IMR-90 (cell line): ENCODE data around the gene SEPHS1. TPM values are rescaled to one million over a fixed set of nuclear protein-coding genes. Genes with fewer than 3 reads are reported as not detected.

Experiments used
- ATAC-seq: fragments of 200-7000 bp; cut with Tn5 transposase; 2 replicates; pipeline ENCODE4 v1.9.1; 2020; ENCODE audit warnings: low read depth, mild to moderate bottlenecking, moderate library complexity
- BruUV-seq: library from RNA; stranded (reverse); fragments of 400-500 nt; replicated peaks from 2 replicates; lab custom pipeline; 2021; lab: Mats Ljungman, UMichigan
- CTCF ChIA-PET: fragments of 300-600 bp; formaldehyde crosslinking; extraction: SDS; loops from one replicate; lab custom pipeline; 2021; ENCODE audit warnings: antibody characterized with exemption; lab: Yijun Ruan, JAX
- POLR2A ChIA-PET: fragments of 300-600 bp; sonication (Branson Sonifier 250); formaldehyde crosslinking; loops from one replicate; lab custom pipeline; 2022; ENCODE audit warnings: antibody characterized with exemption; ENCODE audit not compliant: unreplicated experiment; lab: Charles Lee
- DNase-seq: peaks from one replicate; pipeline ENCODE4 v3.0.0; 2013
- H2AFZ ChIP-seq: replicated peaks from 2 replicates; pipeline ENCODE3; 2013; ENCODE audit warnings: low read length, mild to moderate bottlenecking; ENCODE audit not compliant: poor library complexity
- H2AK5ac ChIP-seq: 2 replicates; pipeline ENCODE4 v1.6.1; 2013; ENCODE audit warnings: low read depth, low read length, inconsistent platforms
- H2AK9ac ChIP-seq: replicated peaks from 2 replicates; pipeline ENCODE3; 2013; ENCODE audit warnings: mild to moderate bottlenecking, low read depth, low read length, moderate library complexity; ENCODE audit not compliant: poor library complexity
- H2BK120ac ChIP-seq: 2 replicates; pipeline ENCODE4 v1.6.1; 2013; ENCODE audit warnings: low read depth, low read length, inconsistent platforms
- H2BK15ac ChIP-seq: 3 replicates; pipeline ENCODE4 v1.6.1; 2013; ENCODE audit warnings: low read depth, low read length, inconsistent platforms
- H2BK20ac ChIP-seq: 2 replicates; pipeline ENCODE4 v1.6.1; 2013; ENCODE audit warnings: low read depth, mild to moderate bottlenecking, inconsistent platforms, low read length, moderate library complexity
- H2BK5ac ChIP-seq: 2 replicates; pipeline ENCODE4 v1.6.1; 2013; ENCODE audit warnings: mild to moderate bottlenecking, low read depth, low read length, inconsistent platforms; ENCODE audit not compliant: poor library complexity, severe bottlenecking
- H3K14ac ChIP-seq: replicated peaks from 2 replicates; pipeline ENCODE4 v1.6.1; 2013; ENCODE audit warnings: low read depth, low read length, inconsistent platforms
- H3K18ac ChIP-seq: 2 replicates; pipeline ENCODE4 v1.6.1; 2013; ENCODE audit warnings: low read depth, low read length, control low read depth
- H3K23ac ChIP-seq: 2 replicates; pipeline ENCODE4 v1.6.1; 2013; ENCODE audit warnings: low read depth, low read length, inconsistent platforms
- H3K27ac ChIP-seq: 2 replicates; pipeline ENCODE4 v1.5.1; 2013; ENCODE audit warnings: mild to moderate bottlenecking, control low read depth, low read length; ENCODE audit not compliant: insufficient read depth
- H3K27me3 ChIP-seq: 2 replicates; pipeline ENCODE4 v1.6.1; 2013; ENCODE audit warnings: low read length; ENCODE audit not compliant: control insufficient read depth, insufficient read depth
- H3K36me3 ChIP-seq: 2 replicates; pipeline ENCODE4 v1.6.1; 2013; ENCODE audit warnings: low read length, mixed read lengths; ENCODE audit not compliant: control insufficient read depth, insufficient read depth
- H3K4ac ChIP-seq: 2 replicates; pipeline ENCODE4 v1.6.1; 2013; ENCODE audit warnings: low read depth, low read length, inconsistent platforms
- H3K4me1 ChIP-seq: 2 replicates; pipeline ENCODE4 v1.6.1; 2013; ENCODE audit warnings: low read length, mixed read lengths; ENCODE audit not compliant: control insufficient read depth, insufficient read depth
- H3K4me2 ChIP-seq: 2 replicates; pipeline ENCODE4 v1.6.1; 2013; ENCODE audit warnings: low read depth, mild to moderate bottlenecking, control low read depth, low read length, moderate library complexity
- H3K4me3 ChIP-seq: 2 replicates; pipeline ENCODE4 v1.5.1; 2013; ENCODE audit warnings: low read depth, mild to moderate bottlenecking, control low read depth, low read length, moderate library complexity; ENCODE audit not compliant: insufficient read depth
- H3K56ac ChIP-seq: 2 replicates; pipeline ENCODE4 v1.6.1; 2013; ENCODE audit warnings: low read length, inconsistent platforms; ENCODE audit not compliant: insufficient read depth; ENCODE audit errors: extremely low read depth
- H3K79me1 ChIP-seq, 2 experiments: 2 replicates each; pipeline ENCODE4 v1.6.1; 2013; ENCODE audit warnings: low read length in 2 of 2, inconsistent platforms in 1 of 2, low read depth in 1 of 2
- H3K9ac ChIP-seq: 2 replicates; pipeline ENCODE4 v1.6.1; 2013; ENCODE audit warnings: low read depth, low read length, control low read depth
- H3K9me1 ChIP-seq: 2 replicates; pipeline ENCODE4 v1.6.1; 2013; ENCODE audit warnings: low read length, inconsistent platforms; ENCODE audit not compliant: insufficient read depth
- H3K9me3 ChIP-seq: 2 replicates; pipeline ENCODE4 v1.6.1; 2013; ENCODE audit warnings: low read length; ENCODE audit not compliant: control insufficient read depth, insufficient read depth
- H4K20me1 ChIP-seq: 2 replicates; pipeline ENCODE4 v1.6.1; 2013; ENCODE audit warnings: low read length, inconsistent platforms; ENCODE audit not compliant: insufficient read depth
- H4K5ac ChIP-seq: 2 replicates; pipeline ENCODE4 v1.6.1; 2013; ENCODE audit warnings: mild to moderate bottlenecking, low read depth, low read length, control low read depth
- H4K8ac ChIP-seq, 2 experiments: 2 replicates each; pipeline ENCODE4 v1.6.1; 2013; ENCODE audit warnings: low read depth in 2 of 2, low read length in 2 of 2, control low read depth in 1 of 2, inconsistent platforms in 1 of 2
- H4K91ac ChIP-seq: 2 replicates; pipeline ENCODE4 v1.6.1; 2013; ENCODE audit warnings: low read depth, low read length, inconsistent platforms; ENCODE audit not compliant: insufficient read depth
- BHLHE40 ChIP-seq: fragments of 150-350 bp; IDR thresholded peaks from 2 replicates; pipeline ENCODE4 v1.6.1; 2016; ENCODE audit warnings: mild to moderate bottlenecking, low read depth, low read length
- CEBPB ChIP-seq: IDR thresholded peaks from 2 replicates; pipeline ENCODE4 v1.6.1; 2012; ENCODE audit warnings: low read depth, low read length, improper control_type of control experiment
- CHD1 ChIP-seq: IDR thresholded peaks from 2 replicates; pipeline ENCODE4 v1.6.1; 2012; ENCODE audit warnings: low read depth, low read length, improper control_type of control experiment
- FOS ChIP-seq: fragments of 150-350 bp; IDR thresholded peaks from 2 replicates; pipeline ENCODE4 v1.6.1; 2016; ENCODE audit warnings: low read depth, low read length
- MAFK ChIP-seq: IDR thresholded peaks from 2 replicates; pipeline ENCODE4 v1.6.1; 2012; ENCODE audit warnings: low read depth, low read length, improper control_type of control experiment
- MAZ ChIP-seq: IDR thresholded peaks from 2 replicates; pipeline ENCODE4 v1.6.1; 2012; ENCODE audit warnings: low read depth, mild to moderate bottlenecking, low read length, improper control_type of control experiment, moderate library complexity, borderline replicate concordance
- MXI1 ChIP-seq: IDR thresholded peaks from 2 replicates; pipeline ENCODE4 v1.6.1; 2012; ENCODE audit warnings: low read depth, mild to moderate bottlenecking, low read length, moderate library complexity, borderline replicate concordance
- NFE2L2 ChIP-seq: fragments of 150-350 bp; IDR thresholded peaks from 2 replicates; pipeline ENCODE4 v1.6.1; 2016; ENCODE audit warnings: low read depth, mild to moderate bottlenecking, low read length
- POLR2A ChIP-seq: IDR thresholded peaks from 2 replicates; pipeline ENCODE4 v1.6.1; 2012; ENCODE audit warnings: mild to moderate bottlenecking, low read depth, low read length
- RAD21 ChIP-seq: IDR thresholded peaks from 2 replicates; pipeline ENCODE4 v1.6.1; 2012; ENCODE audit warnings: low read length, improper control_type of control experiment
- RCOR1 ChIP-seq: IDR thresholded peaks from 2 replicates; pipeline ENCODE4 v1.6.1; 2012; ENCODE audit warnings: mild to moderate bottlenecking, low read length, improper control_type of control experiment; ENCODE audit not compliant: insufficient replicate concordance
- RFX5 ChIP-seq: IDR thresholded peaks from 2 replicates; pipeline ENCODE4 v1.8.0; 2012; ENCODE audit warnings: low read depth, mild to moderate bottlenecking, low read length, moderate library complexity
- SMC3 ChIP-seq: fragments of 150-350 bp; IDR thresholded peaks from 2 replicates; pipeline ENCODE4 v1.6.1; 2016; ENCODE audit warnings: low read depth, mild to moderate bottlenecking, antibody characterized with exemption, low read length, moderate library complexity
- WGBS, 2 experiments: methylation state at CpG; one replicate each; pipeline versions ENCODE4 v1.1.5 to v1.1.7; 2013; ENCODE audit warnings: missing lambda C conversion rate in 2 of 2; ENCODE audit not compliant: insufficient read length in 1 of 2; ENCODE audit errors: extremely low coverage in 2 of 2; 5-methylcytosine and 5-hydroxymethylcytosine counted together
- dilution Hi-C: fragments of 300-500 bp; cut with HindIII; formaldehyde crosslinking; loops from one replicate; pipeline ENCODE4 v1.14.3; 2018; ENCODE audit warnings: low sequenced_read_pairs; ENCODE audit not compliant: unreplicated experiment
- in situ Hi-C: fragments of 300-500 bp; cut with MboI; formaldehyde crosslinking; loops from 3 replicates; pipeline ENCODE4 v1.14.3; 2019; ENCODE audit warnings: low sequenced_read_pairs, inconsistent platforms, mixed read lengths
- intact Hi-C: fragments of 100-400 bp; cut with micrococcal nuclease; formaldehyde crosslinking; loops from 2 replicates; pipeline ENCODE4 v1.10.0; 2022
- polyA plus RNA-seq, 3 experiments: library from polyadenylated mRNA; depleted of rRNA; stranded (reverse); fragments of >200 nt; gene quantifications; 2 replicates each; pipeline ENCODE4 v1.2.3, GENCODE V29; 2012; ENCODE audit warnings: low replicate concordance in 1 of 3
- total RNA-seq: library from RNA; depleted of rRNA; stranded (reverse); fragments of >200 nt; gene quantifications from 2 replicates; pipeline ENCODE4 v1.2.3, GENCODE V29; 2012
- TF ChIP-seq, protein P1 (sequence below): fragments of 150-350 bp; IDR thresholded peaks from 2 replicates; pipeline ENCODE4 v1.6.1; 2017; ENCODE audit warnings: mild to moderate bottlenecking, antibody characterized with exemption, low read length, low read depth
- TF ChIP-seq, protein P2 (sequence below): conservative IDR thresholded peaks from 2 replicates; pipeline ENCODE4 v1.5.1; 2012; ENCODE audit warnings: mild to moderate bottlenecking, low read depth, low read length, improper control_type of control experiment

SEPHS1 gene
- total and polyA plus RNA-seq, 2 of the 4 experiments (the other 2 are of a cell fraction) = 39.4 to 69.4 TPM

GRCh38 chr10:13311177-13311575 is 36.9 kb downstream of the SEPHS1 start:
- Histone ChIP-seq H3K23ac (no peak overlapping the region), H2AK9ac (no peak overlapping the region), H4K5ac (no peak overlapping the region), H3K9ac (no peak overlapping the region), H3K9me3 (no peaks in the 10 kb centered on the region), H3K36me3 (no peaks in the 10 kb centered on the region), H4K20me1 (no peaks in the 10 kb centered on the region), H3K9me1 (no peaks in the 10 kb centered on the region), H3K27me3 (no peaks in the 10 kb centered on the region), H3K4me1 (no peaks in the 10 kb centered on the region), H2BK120ac (no peak overlapping the region), H2BK15ac (no peak overlapping the region), H4K91ac (no peak overlapping the region), H2BK20ac (no peak overlapping the region), H3K4ac (no peak overlapping the region), H3K4me2 (no peak overlapping the region), H3K18ac (no peak overlapping the region), H2AFZ (no peak overlapping the region), H2BK5ac (no peak overlapping the region), H3K79me1 (no peaks in the 10 kb centered on the region), H4K8ac (no peak overlapping the region), H3K56ac (no peak overlapping the region), H3K27ac (no peak overlapping the region), H2AK5ac (no peak overlapping the region), H3K14ac (no peak overlapping the region), H3K4me3 (no peak overlapping the region)
- CTCF ChIA-PET = no interaction called here
- dilution Hi-C loops = no loop called here
- no TSS peak for BruUV-seq
- no peak for ATAC-seq
- TF ChIP-seq CHD1 = no peak
- TF ChIP-seq CEBPB = no peak
- TF ChIP-seq MAZ = no peak
- TF ChIP-seq BHLHE40 = no peak
- TF ChIP-seq POLR2A = no peak
- TF ChIP-seq RFX5 = no peak
- TF ChIP-seq MXI1 = no peak
- TF ChIP-seq RCOR1 = no peak
- no peak for TF ChIP-seq RAD21
- TF ChIP-seq SMC3 = no peak
- no peak for TF ChIP-seq MAFK
- TF ChIP-seq FOS = no peak
- no peak for TF ChIP-seq NFE2L2
- TF ChIP-seq, protein P1, sequence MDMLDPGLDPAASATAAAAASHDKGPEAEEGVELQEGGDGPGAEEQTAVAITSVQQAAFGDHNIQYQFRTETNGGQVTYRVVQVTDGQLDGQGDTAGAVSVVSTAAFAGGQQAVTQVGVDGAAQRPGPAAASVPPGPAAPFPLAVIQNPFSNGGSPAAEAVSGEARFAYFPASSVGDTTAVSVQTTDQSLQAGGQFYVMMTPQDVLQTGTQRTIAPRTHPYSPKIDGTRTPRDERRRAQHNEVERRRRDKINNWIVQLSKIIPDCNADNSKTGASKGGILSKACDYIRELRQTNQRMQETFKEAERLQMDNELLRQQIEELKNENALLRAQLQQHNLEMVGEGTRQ = no peak
- TF ChIP-seq, protein P2, sequence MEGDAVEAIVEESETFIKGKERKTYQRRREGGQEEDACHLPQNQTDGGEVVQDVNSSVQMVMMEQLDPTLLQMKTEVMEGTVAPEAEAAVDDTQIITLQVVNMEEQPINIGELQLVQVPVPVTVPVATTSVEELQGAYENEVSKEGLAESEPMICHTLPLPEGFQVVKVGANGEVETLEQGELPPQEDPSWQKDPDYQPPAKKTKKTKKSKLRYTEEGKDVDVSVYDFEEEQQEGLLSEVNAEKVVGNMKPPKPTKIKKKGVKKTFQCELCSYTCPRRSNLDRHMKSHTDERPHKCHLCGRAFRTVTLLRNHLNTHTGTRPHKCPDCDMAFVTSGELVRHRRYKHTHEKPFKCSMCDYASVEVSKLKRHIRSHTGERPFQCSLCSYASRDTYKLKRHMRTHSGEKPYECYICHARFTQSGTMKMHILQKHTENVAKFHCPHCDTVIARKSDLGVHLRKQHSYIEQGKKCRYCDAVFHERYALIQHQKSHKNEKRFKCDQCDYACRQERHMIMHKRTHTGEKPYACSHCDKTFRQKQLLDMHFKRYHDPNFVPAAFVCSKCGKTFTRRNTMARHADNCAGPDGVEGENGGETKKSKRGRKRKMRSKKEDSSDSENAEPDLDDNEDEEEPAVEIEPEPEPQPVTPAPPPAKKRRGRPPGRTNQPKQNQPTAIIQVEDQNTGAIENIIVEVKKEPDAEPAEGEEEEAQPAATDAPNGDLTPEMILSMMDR = no peak
- peak; percentile 4 for DNase-seq
- intact Hi-C loops = no loop called here
- in situ Hi-C loops = no loop called here
- WGBS, 2 experiments = 100% methylated on average over 2 of the region's 5 CpGs; no CpG with 5 or more reads in 1 of the 2 experiments
- POLR2A ChIA-PET = no interaction called here
